GM10248 (cell line): ENCODE data around the gene MUSTN1.

Experiments used
- CTCF ChIA-PET: fragments of 300-600 bp; sonication (Branson Sonifier 250); formaldehyde crosslinking; extraction: SDS; loops from one replicate; lab custom pipeline; 2021; ENCODE audit warnings: antibody characterized with exemption; lab: Yijun Ruan, JAX
- POLR2A ChIA-PET: fragments of 350-650 bp; sonication (Branson Sonifier 250); formaldehyde crosslinking; extraction: SDS; loops from one replicate; lab custom pipeline; 2020; ENCODE audit warnings: antibody characterized with exemption; lab: Yijun Ruan, JAX
- DNase-seq: peaks from one replicate; pipeline ENCODE4 v3.0.0; 2012; ENCODE audit errors: extremely low spot score
- CTCF ChIP-seq: IDR thresholded peaks from 2 replicates; pipeline ENCODE4 v1.5.1; 2012; ENCODE audit warnings: mild to moderate bottlenecking, low read depth; ENCODE audit errors: extremely low read depth, missing control alignments, control extremely low read depth

MUSTN1 gene

GRCh38 chr3:52841211-52841980 lies 6.6 kb upstream of the MUSTN1 start:
- CTCF ChIA-PET: interaction anchor here (1.1 to 2.4 kb wide), 5 partner anchors 9 to 94 kb away, joined by 3 to 9 read pairs (median 4); no protein-coding TSS in a partner anchor
- no peak for TF ChIP-seq CTCF
- POLR2A ChIA-PET: no interaction called here
- DNase-seq: peak; percentile 45

DNA sequence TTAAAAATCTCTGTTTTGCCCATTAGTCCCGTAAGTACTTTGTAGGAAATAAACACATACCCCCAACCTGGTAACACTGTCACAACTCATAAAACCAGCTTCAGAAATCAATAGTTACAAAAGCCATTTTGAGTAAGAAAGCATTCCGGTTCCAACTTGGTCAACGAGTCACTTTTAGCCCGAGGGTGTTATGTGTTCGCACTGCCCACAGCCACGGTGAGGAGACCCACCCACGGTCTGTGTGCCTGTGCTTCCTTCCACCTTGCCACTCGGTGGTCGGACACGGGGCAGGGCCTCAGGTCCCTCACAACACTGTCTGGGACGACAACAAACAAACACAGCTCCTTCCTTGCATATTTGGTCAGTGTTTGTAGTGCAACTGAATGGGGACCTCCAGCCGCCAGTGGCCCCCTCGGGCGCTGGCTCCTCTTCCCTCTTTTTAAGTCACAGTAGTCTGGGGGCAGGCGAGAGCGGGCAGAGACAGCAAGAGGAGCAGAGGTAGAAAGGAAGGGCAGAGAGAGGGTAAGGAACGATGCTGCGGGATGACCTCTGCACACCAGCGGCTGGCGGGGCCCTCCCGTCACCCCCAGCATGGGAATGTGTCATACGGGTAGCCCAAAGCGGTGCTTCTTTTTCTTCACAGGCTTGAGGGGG lies 5.2 kb upstream of the MUSTN1 start:
- POLR2A ChIA-PET: interaction anchor here (0.5 kb wide), 1 partner anchor 353 kb away, joined by 4 read pairs; no protein-coding TSS in a partner anchor
- TF ChIP-seq CTCF: no peak
- CTCF ChIA-PET: interaction anchor here (1.6 to 3.3 kb wide), 3 partner anchors 8 to 13 kb away, joined by 4 to 12 read pairs (median 7); no protein-coding TSS in a partner anchor
- no peak for DNase-seq

DNA sequence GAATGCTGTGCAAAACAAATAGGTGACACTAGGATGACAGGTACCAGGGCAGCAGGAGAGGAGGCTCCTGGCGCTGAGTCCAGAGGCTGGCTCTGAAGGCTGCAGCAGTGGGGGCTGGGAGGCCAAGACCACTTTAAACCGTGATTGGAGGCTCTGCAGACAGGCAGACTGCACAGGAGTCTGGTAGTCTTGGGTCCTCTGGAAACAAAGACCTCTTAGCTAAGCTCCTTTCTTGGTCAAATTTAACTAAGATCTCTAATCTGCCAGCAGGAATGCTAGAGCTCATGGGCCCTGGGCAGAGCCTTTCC lies 4.4 kb upstream of the MUSTN1 start:
- no peak for TF ChIP-seq CTCF
- CTCF ChIA-PET: interaction anchor here (1.0 to 3.3 kb wide), 8 partner anchors 10 to 137 kb away, joined by 3 to 12 read pairs (median 6); no protein-coding TSS in a partner anchor
- POLR2A ChIA-PET: no interaction called here
- DNase-seq: no peak

DNA sequence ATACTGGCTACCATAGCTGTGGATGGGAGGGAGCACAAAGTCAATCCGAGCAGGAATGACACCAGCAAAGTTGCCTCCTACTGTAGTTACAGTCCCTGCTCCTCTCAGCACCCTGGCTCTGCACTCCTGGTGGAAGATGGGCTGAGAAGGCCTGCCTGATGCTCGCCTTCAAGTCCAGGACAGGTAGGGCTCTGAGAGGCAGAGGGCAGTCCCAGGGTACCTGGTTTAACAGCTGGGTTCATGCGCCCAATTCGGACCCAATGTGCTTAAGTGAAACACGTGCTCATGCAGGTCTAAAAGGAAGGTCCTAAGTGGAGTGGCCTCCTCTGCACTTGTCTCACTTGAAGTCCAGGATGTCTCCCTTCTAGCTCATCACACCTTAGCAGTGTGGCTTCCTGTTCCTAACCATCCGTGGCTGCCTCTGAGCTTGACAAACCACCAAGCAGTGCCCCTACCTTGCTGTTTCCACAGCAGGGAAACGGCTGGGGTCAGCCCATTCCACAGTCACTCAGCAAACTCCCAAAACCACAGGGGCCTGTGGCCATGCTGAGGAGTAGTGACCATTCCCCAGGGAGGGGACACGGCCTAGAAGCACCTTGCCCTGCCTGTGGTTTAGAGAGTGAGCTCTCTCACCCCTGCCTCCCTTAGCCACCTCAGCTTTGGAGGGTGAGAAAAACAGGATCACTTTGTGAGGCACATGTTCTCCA lies 3.9 kb upstream of the MUSTN1 start:
- no peak for TF ChIP-seq CTCF
- POLR2A ChIA-PET: no interaction called here
- CTCF ChIA-PET: interaction anchor here (1.0 to 3.3 kb wide), 9 partner anchors 10 to 138 kb away, joined by 3 to 12 read pairs (median 6); no protein-coding TSS in a partner anchor
- DNase-seq: no peak

- no peak for DNase-seq
- ChIA-PET CTCF (interaction anchor here (1.3 to 3.3 kb wide), 4 partner anchors 9 to 38 kb away, joined by 3 to 12 read pairs (median 6); no protein-coding TSS in a partner anchor), POLR2A (interaction anchor here (0.6 kb wide), 1 partner anchor 274 kb away, joined by 3 read pairs; no protein-coding TSS in a partner anchor)
- TF ChIP-seq CTCF: no peak
Measured at GRCh38 chr3:52836986-52837385, 2.2 kb upstream of the MUSTN1 start.

- TF ChIP-seq CTCF: no peak
- ChIA-PET POLR2A (interaction anchor here (0.6 kb wide), 1 partner anchor 275 kb away, joined by 3 read pairs; no protein-coding TSS in a partner anchor), CTCF (interaction anchor here (1.3 to 1.5 kb wide), 3 partner anchors 8 to 38 kb away, joined by 3 to 9 read pairs (median 3); no protein-coding TSS in a partner anchor)
- DNase-seq: no peak
Measured at GRCh38 chr3:52836471-52836845, 1.6 kb upstream of the MUSTN1 start.
